Activated T-cell treated with anti-CD3 and anti-CD28 coated beads, Interleukin-2, amount 50 U/mL, for 24 hours (primary cell): Measurements from ENCODE around the gene ALK.

Experiments
- DNase-seq: peaks from one replicate; pipeline ENCODE4 v3.0.0-alpha.2; 2020
- H3K27ac Mint-ChIP-seq: 2 replicates; pipeline ENCODE4 v1.8.0; 2020; ENCODE audit warnings: mild to moderate bottlenecking, mixed read lengths
- H3K27me3 Mint-ChIP-seq: 2 replicates; pipeline ENCODE4 v1.8.0; 2020; ENCODE audit warnings: mixed read lengths
- H3K36me3 Mint-ChIP-seq: 2 replicates; pipeline ENCODE4 v1.8.0; 2020; ENCODE audit warnings: low read depth, mixed read lengths
- H3K4me1 Mint-ChIP-seq: 2 replicates; pipeline ENCODE4 v1.8.0; 2020; ENCODE audit warnings: low read depth, mixed read lengths
- H3K4me3 Mint-ChIP-seq: 2 replicates; pipeline ENCODE4 v1.8.0; 2020; ENCODE audit warnings: mild to moderate bottlenecking, moderate library complexity, mixed read lengths
- H3K9me3 Mint-ChIP-seq: 2 replicates; pipeline ENCODE4 v1.8.0; 2020; ENCODE audit warnings: mixed read lengths

ALK gene

GRCh38 chr2:29440921-29441623 is 480.3 kb downstream of the ALK start:
- H3K9me3 Mint-ChIP-seq = no peaks in the 10 kb centered on the region
- H3K4me1 Mint-ChIP-seq = no peaks in the 10 kb centered on the region
- H3K27ac Mint-ChIP-seq = no peak overlapping the region
- peaks cover 21% of the 10 kb centered on the region for H3K27me3 Mint-ChIP-seq
- H3K36me3 Mint-ChIP-seq = no peaks in the 10 kb centered on the region
- no peak for DNase-seq
- no peak overlapping the region for H3K4me3 Mint-ChIP-seq

DNA sequence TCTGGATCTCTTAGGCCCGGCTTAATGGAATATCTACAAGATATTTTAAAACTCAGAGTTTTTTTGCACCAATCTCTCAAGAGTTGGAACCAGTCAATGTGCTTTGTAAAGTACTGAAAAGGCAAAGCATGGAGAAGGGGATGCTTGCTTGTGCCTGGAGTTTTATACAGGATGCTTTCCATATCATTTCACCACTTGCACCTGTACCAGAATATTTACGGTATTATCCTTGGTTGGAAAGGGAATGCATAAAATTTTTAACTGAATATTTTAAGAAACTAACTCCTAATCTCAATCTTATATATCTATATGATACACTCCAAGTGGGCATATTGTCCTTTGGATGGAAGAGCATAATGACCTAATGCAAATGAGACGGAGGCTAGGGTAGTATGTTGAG is 487.5 kb downstream of the ALK start:
- Mint-ChIP-seq H3K9me3 (no peaks in the 10 kb centered on the region), H3K27me3 (peaks cover 4% of the 10 kb centered on the region), H3K27ac (no peak overlapping the region), H3K4me3 (no peak overlapping the region), H3K36me3 (no peaks in the 10 kb centered on the region), H3K4me1 (no peaks in the 10 kb centered on the region)
- no peak for DNase-seq

DNA sequence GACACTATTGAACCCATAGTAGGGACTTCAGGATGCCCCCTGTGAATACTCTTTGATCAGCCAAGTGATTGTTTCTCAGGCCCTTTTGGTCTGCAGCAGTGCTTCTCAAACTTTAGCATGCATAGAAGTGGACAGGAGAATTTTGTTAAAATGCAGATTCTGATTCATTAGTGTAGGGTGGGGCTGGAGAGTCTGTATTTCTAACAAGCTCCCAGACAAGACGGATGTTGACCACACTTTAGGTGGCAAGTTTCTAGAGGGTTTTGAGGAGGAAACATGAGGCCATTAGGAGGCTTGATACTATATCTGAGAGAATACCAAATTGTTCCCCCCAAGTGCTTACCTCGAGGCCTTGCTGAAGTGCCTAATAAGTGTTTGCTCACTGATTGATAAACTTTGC is 488.3 kb downstream of the ALK start:
- Mint-ChIP-seq H3K27me3 (peaks cover 4% of the 10 kb centered on the region), H3K36me3 (no peaks in the 10 kb centered on the region), H3K4me3 (no peak overlapping the region), H3K27ac (no peak overlapping the region), H3K4me1 (no peaks in the 10 kb centered on the region), H3K9me3 (no peaks in the 10 kb centered on the region)
- DNase-seq = no peak

DNA sequence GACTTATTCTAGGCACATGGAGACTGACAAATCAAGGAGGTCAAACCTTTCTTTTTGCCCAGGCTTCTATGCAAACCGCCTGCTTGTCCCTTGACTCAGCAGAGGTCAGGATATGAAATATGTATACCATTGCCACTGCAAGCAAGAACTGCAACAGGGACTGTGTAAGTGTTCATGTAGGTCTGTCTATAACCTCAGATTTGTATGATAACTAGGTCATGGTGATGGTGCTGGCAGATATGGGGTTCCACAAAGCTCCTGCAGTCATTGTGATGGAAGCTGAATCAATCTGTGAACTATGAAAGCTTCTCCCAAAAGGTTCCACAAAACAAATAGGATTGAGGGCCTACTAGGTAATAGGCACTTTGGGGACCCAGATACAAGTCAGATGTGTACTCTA is 489.9 kb downstream of the ALK start:
- no peak overlapping the region for H3K4me3 Mint-ChIP-seq
- H3K4me1 Mint-ChIP-seq = no peaks in the 10 kb centered on the region
- DNase-seq = no peak
- no peaks in the 10 kb centered on the region for H3K36me3 Mint-ChIP-seq
- H3K27ac Mint-ChIP-seq = no peak overlapping the region
- H3K27me3 Mint-ChIP-seq = peaks cover 4% of the 10 kb centered on the region
- H3K9me3 Mint-ChIP-seq = no peaks in the 10 kb centered on the region

DNA sequence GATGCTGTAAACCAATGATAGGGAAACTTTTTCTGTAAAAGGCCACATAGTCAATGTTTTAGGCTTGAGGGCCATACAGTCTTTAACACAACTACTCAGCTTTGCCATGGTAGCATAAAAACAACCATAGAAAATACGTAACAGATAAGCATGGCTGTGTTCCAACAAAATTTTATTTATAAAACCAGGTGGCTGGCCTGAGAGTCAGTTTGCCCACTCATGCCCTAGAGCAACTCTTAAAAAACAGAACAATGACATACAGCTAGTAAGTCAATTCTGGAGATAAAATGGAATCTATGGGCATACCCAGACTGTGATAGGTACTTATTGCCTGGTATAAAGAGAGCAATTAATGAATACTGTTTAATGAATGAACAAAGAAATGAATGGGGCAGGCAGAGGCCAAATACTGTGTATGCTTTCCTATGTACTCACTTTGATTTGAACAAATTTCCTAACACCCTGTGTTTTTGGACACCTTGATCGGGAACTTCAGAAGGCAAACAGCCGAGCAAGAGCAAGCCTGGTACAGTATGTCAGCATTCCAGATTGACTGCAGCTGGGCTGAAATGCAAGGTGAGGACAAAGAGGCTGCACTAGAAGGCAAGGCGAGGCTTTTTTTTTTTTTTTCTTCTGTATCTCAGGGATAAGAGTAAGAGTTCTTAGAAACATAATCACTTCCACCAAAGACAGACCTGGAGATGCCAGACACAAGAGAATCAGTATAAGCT is 490.8 kb downstream of the ALK start:
- peaks cover 2% of the 10 kb centered on the region for H3K27me3 Mint-ChIP-seq
- H3K27ac Mint-ChIP-seq = no peak overlapping the region
- no peak overlapping the region for H3K4me3 Mint-ChIP-seq
- H3K36me3 Mint-ChIP-seq = no peaks in the 10 kb centered on the region
- H3K4me1 Mint-ChIP-seq = no peaks in the 10 kb centered on the region
- no peak for DNase-seq
- H3K9me3 Mint-ChIP-seq = no peaks in the 10 kb centered on the region

DNA sequence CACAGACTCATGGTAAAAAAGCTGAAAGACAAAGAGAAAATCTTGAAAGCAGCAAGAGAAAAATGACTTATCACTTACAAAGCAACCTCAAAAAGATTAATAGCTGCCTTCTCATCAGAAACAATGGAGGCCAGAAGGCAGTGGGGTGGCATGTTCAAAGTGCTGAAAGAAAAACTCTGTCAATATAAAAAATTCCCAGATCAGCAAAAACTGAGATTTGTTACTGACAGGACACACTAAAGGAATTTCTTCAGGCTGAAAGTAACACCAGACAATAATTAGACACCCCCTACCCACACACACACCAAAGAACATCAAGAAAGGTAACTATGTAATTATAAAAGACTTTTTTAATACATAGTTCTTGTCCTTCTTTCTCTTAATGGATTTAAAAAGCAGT is 495.0 kb downstream of the ALK start:
- no peak overlapping the region for H3K4me3 Mint-ChIP-seq
- H3K9me3 Mint-ChIP-seq = no peaks in the 10 kb centered on the region
- H3K4me1 Mint-ChIP-seq = no peaks in the 10 kb centered on the region
- no peak for DNase-seq
- no peak overlapping the region for H3K27ac Mint-ChIP-seq
- no peaks in the 10 kb centered on the region for H3K36me3 Mint-ChIP-seq
- H3K27me3 Mint-ChIP-seq = peaks cover 27% of the 10 kb centered on the region

DNA sequence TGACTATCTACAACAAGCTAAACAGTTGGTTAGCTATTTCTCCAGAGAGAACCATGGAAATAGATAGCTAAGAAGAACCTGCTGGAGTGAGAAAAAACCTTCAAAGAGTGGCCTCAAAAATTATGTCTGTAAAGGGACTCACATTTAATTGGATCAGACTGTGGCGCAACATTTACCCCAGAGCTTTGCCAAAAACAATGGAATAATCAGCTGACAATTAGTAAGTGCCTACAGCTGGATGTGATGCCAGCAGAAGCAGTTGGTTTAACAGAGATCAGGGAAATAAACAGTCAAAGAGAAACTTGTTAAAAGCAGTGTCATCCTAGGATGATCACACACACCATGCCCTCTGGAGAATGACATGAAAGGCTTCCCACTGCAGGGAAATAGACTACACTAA is 495.5 kb downstream of the ALK start:
- no peak overlapping the region for H3K27ac Mint-ChIP-seq
- H3K9me3 Mint-ChIP-seq = no peaks in the 10 kb centered on the region
- H3K4me1 Mint-ChIP-seq = no peaks in the 10 kb centered on the region
- H3K4me3 Mint-ChIP-seq = no peak overlapping the region
- DNase-seq = no peak
- H3K27me3 Mint-ChIP-seq = peaks cover 32% of the 10 kb centered on the region
- H3K36me3 Mint-ChIP-seq = no peaks in the 10 kb centered on the region

- H3K27me3 Mint-ChIP-seq = peaks cover 40% of the 10 kb centered on the region
Observed at GRCh38 chr2:29423061-29423666, 498.2 kb downstream of the ALK start.

GRCh38 chr2:29420999-29421782 is 500.2 kb downstream of the ALK start:
- Mint-ChIP-seq H3K4me1 (no peaks in the 10 kb centered on the region), H3K27me3 (peaks cover 40% of the 10 kb centered on the region), H3K36me3 (no peaks in the 10 kb centered on the region), H3K27ac (no peak overlapping the region), H3K4me3 (no peak overlapping the region), H3K9me3 (no peaks in the 10 kb centered on the region)
- no peak for DNase-seq

More at GRCh38 chr2:29423061-29423666, 498.2 kb downstream of the ALK start:
- DNase-seq = no peak
- Mint-ChIP-seq H3K36me3 (no peaks in the 10 kb centered on the region), H3K27ac (no peak overlapping the region), H3K4me1 (no peaks in the 10 kb centered on the region), H3K9me3 (no peaks in the 10 kb centered on the region), H3K4me3 (no peak overlapping the region)

DNA sequence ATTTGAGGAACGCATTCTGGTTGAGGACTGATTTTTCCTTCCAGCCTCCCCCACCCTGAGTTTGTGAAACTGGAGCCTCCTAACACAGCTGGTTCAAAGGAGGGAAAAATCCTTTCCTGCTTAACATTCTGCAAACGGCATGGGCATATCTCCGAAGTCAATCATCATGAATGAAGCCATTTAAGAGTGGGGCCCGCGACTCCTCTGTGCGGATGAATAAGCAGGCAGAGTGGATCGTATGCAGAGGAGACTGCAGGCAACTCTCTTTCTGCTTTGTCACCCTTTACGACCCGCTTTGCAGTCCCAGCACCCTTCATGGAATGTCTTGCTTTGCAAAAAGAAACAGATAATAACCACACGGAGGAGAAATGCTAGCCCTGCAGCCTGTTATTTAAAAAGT is 500.9 kb downstream of the ALK start:
- no peak overlapping the region for H3K27ac Mint-ChIP-seq
- H3K4me1 Mint-ChIP-seq = no peaks in the 10 kb centered on the region
- peaks cover 39% of the 10 kb centered on the region for H3K27me3 Mint-ChIP-seq
- no peak overlapping the region for H3K4me3 Mint-ChIP-seq
- no peaks in the 10 kb centered on the region for H3K9me3 Mint-ChIP-seq
- no peaks in the 10 kb centered on the region for H3K36me3 Mint-ChIP-seq
- no peak for DNase-seq

DNA sequence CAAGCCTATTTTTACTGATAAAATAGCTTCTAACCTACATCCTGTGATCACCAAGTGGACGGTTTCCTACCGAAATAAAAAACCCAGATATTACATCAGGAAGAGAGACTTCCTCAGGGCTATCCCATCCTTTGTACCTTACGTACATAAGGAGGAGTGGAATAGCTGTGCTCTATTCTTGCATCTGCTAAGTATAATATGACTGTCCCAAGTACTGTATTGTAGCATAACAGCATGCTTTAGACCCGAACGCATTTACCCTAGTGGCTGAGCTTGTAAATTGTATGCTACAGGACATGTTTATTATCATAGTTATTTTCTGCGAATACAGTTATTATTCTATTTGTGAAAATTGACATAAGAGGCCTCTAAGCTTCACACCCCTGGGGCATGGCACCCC is 503.8 kb downstream of the ALK start:
- H3K36me3 Mint-ChIP-seq = no peaks in the 10 kb centered on the region
- no peak for DNase-seq
- peaks cover 20% of the 10 kb centered on the region for H3K27me3 Mint-ChIP-seq
- H3K4me1 Mint-ChIP-seq = no peaks in the 10 kb centered on the region
- no peak overlapping the region for H3K27ac Mint-ChIP-seq
- no peaks in the 10 kb centered on the region for H3K9me3 Mint-ChIP-seq
- H3K4me3 Mint-ChIP-seq = no peak overlapping the region

- Mint-ChIP-seq H3K27me3 (peaks cover 3% of the 10 kb centered on the region), H3K4me1 (no peaks in the 10 kb centered on the region), H3K9me3 (no peaks in the 10 kb centered on the region), H3K4me3 (no peak overlapping the region), H3K36me3 (no peaks in the 10 kb centered on the region), H3K27ac (no peak overlapping the region)
- DNase-seq = no peak
Observed at GRCh38 chr2:29412197-29412925, 509.0 kb downstream of the ALK start.

DNA sequence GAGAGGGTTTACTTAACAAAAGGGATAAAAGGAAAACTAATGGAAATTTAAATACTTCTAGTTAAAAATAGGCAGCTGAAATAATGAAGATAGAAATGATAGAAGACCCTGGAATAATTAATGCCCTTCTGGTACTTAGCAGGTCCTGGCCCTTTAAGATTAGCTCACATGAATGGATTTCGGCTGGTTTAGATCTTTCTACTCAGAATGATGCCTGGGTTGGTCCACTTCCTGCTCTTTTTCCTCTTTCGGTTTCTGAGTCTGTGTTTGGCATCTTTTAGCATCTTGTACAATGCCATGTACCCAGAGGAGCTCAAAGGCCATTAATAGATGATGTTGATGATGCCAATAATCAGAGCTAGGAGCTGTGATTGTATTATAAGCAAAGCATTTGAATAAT is 515.7 kb downstream of the ALK start:
- H3K36me3 Mint-ChIP-seq = no peaks in the 10 kb centered on the region
- no peak for DNase-seq
- H3K9me3 Mint-ChIP-seq = no peaks in the 10 kb centered on the region
- peaks cover 3% of the 10 kb centered on the region for H3K27me3 Mint-ChIP-seq
- no peak overlapping the region for H3K4me3 Mint-ChIP-seq
- no peak overlapping the region for H3K27ac Mint-ChIP-seq
- no peaks in the 10 kb centered on the region for H3K4me1 Mint-ChIP-seq

DNA sequence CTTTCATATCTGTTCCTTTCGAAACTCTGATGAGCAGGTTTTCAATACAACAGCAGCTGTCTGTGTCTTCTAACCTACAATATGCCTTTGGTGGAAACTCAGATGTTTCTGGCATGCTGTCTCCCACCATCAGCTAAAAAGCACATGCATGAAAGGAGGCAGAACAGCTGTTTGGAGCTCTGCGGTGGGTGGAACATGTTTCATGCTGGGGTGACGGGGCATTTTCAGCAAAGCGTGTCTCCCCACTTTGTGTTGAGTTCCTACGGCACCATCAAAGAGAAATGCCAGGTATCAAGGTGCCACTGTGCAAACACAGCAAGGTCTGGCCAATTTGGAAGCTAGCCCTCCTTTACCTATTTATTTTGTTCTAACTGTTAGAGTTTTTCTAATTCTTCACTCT is 516.1 kb downstream of the ALK start:
- Mint-ChIP-seq H3K36me3 (no peaks in the 10 kb centered on the region), H3K27me3 (peaks cover 6% of the 10 kb centered on the region), H3K4me3 (no peak overlapping the region)

More for the DNA sequence above, 516.1 kb downstream of the ALK start:
- Mint-ChIP-seq H3K27ac (no peak overlapping the region), H3K9me3 (no peaks in the 10 kb centered on the region), H3K4me1 (no peaks in the 10 kb centered on the region)
- DNase-seq = no peak
